HG02642 (cell line): ENCODE data around the gene DGAT2.
A peak's percentile ranks its signal among the peaks of the same experiment; 100 is the strongest.
"Not testable (repeated sequence)": the region's sequence is repeated elsewhere in the genome, so short reads cannot be mapped to it uniquely, and the experiment has no call there.

ENCODE experiments used
- ATAC-seq: cut with Tn5 transposase; IDR thresholded peaks from one replicate; pipeline ENCODE4 v1.9.1; 2021; ENCODE audit warnings: mild to moderate bottlenecking; ENCODE audit not compliant: unreplicated experiment, poor library complexity

Gene DGAT2

GRCh38 chr11:75748729-75749273 is 19.8 kb upstream of the DGAT2 start:
- not testable (repeated sequence) for ATAC-seq

DNA sequence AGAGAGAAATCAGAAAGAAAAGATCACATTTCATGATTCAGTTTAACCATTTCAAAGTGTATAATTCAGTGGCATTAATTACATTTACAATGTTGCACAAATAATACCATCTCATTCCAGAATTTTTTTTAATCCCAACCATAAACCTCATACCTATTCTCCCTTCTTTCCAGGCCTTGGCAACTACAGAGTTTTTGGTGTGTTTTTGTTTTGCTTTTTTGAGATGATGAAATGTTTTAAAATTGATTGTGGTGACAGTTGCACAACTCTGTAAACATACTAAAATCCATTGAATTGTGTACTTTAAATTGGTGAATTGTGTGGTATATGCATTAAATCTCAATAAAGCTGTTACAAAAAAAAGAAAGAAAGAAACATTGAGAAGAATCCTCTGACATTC is 13.6 kb upstream of the DGAT2 start:
- not testable (repeated sequence) for ATAC-seq

DNA sequence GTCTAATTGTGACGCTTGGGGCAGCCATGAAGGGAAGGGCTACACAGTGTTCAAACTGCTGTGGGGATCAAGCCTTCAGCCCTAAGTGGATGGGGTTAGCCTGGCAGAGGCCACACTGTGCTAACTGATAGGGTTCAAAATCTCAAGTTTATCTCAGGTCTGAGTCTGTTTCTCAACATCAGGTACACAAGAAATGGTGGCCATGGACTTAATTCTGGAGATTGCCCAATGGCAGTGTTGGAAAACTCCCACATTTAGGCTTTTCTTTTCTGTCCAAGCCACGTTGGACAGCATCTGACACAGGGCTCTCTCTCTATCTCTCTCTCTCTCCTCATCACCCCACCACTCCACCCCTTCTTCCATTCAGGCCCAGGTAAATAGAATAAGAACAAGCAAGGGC is 10.9 kb upstream of the DGAT2 start:
- ATAC-seq, result no peak

GRCh38 chr11:75759832-75760231 is 8.7 kb upstream of the DGAT2 start:
- no peak for ATAC-seq

- ATAC-seq, result no peak
These were observed 8.3 kb upstream of the DGAT2 start for GRCh38 chr11:75760243-75760642.

GRCh38 chr11:75760710-75761493 is 7.7 kb upstream of the DGAT2 start:
- ATAC-seq, result no peak

DNA sequence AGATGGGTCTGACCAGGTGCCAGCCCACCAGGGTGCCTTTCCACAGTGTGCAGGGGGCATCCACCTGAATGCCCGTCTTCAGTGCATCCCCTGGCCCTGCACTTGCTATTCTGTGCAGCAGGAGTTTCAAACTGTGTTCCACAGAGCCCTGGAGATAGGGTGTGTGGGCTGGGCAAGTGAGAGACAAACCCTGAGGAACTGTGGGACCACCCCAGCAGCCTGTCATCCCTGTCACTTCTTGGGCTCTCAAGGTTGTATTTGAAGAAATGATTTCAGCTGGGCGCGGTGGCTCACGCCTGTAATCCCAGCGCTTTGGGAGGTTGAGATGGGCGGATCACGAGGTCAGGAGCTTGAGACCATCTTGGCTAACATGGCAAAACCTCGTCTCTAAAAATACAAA is 6.4 kb upstream of the DGAT2 start:
- no peak for ATAC-seq

GRCh38 chr11:75762885-75763284 is 5.7 kb upstream of the DGAT2 start:
- no peak for ATAC-seq

- no peak for ATAC-seq
These were observed 4.7 kb upstream of the DGAT2 start for GRCh38 chr11:75763846-75764245.

- no peak for ATAC-seq
These were observed 3.5 kb upstream of the DGAT2 start for GRCh38 chr11:75765116-75765515.

DNA sequence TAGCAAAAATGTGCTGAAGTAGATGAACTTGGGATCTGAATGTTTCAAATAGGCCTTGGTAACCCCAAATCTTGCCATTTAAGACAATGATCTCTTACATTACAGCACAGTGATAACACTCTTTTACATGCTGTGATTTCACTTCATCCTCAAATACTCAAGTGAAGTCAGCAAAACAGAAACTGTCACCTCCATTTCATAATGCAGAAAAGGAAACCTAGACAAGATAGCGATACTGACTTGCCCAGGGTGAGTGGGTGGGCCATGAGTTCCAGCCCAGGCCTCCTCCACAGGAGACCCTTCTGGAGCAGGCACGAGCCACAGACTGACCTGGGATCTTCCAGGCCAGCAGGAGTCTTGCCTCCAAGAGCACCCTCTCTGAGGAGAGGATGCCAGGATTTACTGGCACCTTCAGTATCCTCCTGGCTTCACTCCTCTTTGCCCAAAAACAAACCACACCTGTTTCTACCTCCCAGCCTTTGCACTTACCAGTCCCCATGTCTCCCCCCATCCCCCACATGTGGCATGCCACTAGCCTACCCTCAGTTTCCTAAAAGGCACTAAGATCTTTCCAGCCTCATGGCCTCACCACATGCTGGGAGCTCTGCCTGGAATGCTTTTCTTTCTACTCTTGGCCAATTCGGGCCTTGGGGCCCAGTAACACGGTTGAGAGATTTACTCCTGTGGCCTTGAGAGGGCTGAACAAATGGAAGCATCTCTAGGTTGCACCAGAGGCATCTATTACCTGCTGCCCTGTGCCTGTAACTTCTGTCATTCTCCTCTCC is 1.9 kb upstream of the DGAT2 start:
- ATAC-seq, result no peak

DNA sequence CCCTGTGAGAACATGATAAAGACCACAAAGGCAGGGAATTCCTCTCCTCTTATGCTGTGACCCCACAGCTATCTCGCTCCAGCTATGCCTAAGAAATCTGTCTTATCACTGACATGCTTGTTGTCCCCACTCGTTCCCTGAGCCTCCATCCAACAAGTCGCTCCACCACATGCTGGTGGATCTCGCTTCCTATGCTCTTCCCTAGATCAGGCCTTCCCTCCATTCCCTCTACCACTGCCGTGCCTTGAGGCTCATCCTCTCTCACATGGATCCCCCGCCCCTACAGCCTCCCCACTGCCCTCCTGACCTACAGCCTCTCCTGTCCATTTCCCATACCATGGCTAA is 1.4 kb upstream of the DGAT2 start:
- no peak for ATAC-seq

GRCh38 chr11:75767793-75768111 is 826 bp upstream of the DGAT2 start:
- ATAC-seq, result no peak

GRCh38 chr11:75768909-75769771 is 562 bp downstream of the DGAT2 start:
- ATAC-seq, result no peak

GRCh38 chr11:75770102-75770501 is 1.5 kb downstream of the DGAT2 start:
- ATAC-seq, result no peak

GRCh38 chr11:75771646-75772410 is 3.2 kb downstream of the DGAT2 start:
- no peak for ATAC-seq

DNA sequence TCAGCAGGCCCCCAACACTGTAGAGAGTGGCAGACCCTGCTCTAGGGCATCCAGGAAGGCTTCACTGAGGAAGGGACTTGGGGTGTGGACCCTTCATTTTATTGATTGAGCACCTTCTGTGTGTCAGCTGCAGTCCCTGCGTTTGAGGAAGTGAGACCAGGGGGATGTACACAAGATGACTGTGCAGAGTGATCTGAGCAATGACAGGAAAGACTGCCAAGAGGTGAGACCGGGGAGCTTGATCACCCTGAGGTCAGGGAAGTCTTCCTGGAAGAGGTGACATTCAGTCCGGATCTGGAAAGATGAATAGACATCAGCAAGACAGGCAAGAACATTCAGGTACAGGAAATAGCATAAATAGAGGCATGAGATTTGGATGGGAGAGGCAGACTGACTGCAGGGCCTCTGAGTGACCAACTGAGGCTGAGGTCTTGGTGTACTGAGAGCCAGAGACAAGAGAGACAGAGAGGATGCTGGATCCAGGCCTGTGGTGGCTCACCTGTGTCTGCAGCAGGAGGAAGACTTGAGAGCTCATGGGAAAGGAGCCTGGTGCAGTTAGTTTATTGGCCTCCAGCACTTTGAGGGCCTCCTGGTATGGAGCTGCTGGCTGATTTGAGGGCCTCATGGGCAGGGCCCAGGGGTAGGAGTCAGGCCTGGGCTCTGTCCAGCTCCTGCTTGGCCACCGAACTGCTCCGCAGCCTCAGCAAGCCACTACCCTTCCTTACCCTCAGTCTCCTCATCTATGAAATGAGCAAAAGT is 5.2 kb downstream of the DGAT2 start:
- peak; percentile 81 for ATAC-seq

GRCh38 chr11:75775056-75775455 is 6.5 kb downstream of the DGAT2 start:
- ATAC-seq, result no peak

DNA sequence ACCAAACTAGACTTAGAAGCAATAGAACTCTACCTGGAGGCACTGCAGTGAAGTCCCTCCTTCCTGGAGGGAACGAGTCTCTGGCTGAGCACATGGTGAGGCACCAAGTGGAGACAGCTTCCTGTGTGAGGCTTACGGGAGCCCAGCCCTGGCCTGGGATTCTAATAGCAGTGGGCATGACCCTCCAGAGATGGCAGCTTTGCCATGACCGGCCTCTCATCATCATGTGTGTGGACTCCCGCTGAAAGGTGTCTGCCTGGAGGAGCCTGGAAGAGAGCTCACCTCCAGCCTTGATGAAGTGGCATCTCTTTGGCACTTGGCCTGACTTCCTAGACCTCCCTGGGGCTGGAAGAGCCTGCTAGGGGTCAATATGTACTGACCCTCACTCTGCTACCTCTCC is 8.0 kb downstream of the DGAT2 start:
- ATAC-seq, result no peak
